ENCODE data around the gene WDR37. TPM values are rescaled to one million over a fixed set of nuclear protein-coding genes. Genes with fewer than 3 reads are reported as not detected.

Gene WDR37
- polyA plus RNA-seq, 2 of the 4 experiments (the other 2 are of a cell fraction) = 5.9 to 7.1 TPM

DNA sequence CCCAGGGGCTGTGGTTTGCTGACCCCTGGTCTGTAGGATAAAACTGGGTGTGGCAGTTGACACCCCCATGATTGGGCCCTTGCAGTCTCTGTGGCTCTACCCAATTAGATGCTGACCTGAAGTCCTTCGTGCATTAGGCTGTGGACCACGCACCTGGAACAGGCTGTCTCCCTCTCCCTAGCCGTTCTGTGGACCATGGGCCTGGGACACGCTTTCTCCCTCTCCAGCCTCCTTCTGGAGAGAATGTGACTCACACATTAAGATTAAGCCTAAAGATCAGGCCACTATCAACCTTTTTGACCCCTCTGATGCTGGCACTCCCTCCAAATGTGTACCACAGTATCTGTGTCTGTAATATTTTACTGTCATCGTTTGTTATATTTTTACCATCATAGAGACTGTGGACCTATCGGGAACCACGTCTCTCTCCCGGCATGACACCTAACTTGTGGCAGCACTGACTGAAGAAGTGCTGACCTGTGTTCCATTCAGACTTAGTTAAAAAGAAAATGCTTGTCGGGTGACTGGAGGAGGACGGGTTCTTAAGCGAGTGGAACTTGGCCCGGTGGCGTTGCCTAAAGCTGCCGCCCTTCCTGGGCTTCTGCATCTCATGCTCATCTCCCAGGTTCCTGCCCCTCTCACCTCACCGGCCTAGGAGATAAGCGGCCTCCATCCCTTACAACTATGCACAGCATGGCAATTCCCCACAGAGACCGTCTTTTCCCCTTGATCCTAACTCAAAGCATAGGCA, 92.8 kb downstream of the WDR37 start:
- ATAC-seq (no peak), DNase-seq (ENCODE audit: low read depth in 1 of 2, low spot score in 1 of 2) (no peak), FAIRE-seq (no peak)
- WGBS (ENCODE audit: missing lambda C conversion rate) = 70% methylated on average over 17 of the region's 17 CpGs
- ChIA-PET POLR2A (no interaction called here), CTCF (no interaction called here)
- no peak overlapping the region for H3K4me3 ChIP-seq
- no peak overlapping the region for H3K27ac ChIP-seq
- no peak overlapping the region for H3K4me2 ChIP-seq
- peaks cover 27% of the 10 kb centered on the region for H3K9me3 ChIP-seq
- TF ChIP-seq RARB (CRISPR knock-in tag; IDR thresholded peaks at IDR 0.05) (no peak), NFE2L2 (conservative IDR thresholded peaks at IDR 0.05; ENCODE audit: low read length) (no peak), ZSCAN20 (CRISPR knock-in tag; IDR thresholded peaks at IDR 0.05) (no peak), ZFP36 (IDR thresholded peaks at IDR 0.05; ENCODE audit: borderline replicate concordance, partially characterized antibody) (no peak), RCOR1 (IDR thresholded peaks at IDR 0.05; ENCODE audit: low read depth, low read length) (no peak), HDAC2 (IDR thresholded peaks at IDR 0.05) (no peak), CBX8 (IDR thresholded peaks at IDR 0.05) (no peak), RNF2 (IDR thresholded peaks at IDR 0.05; ENCODE audit: borderline replicate concordance, low read depth) (no peak), FOSB (CRISPR knock-in tag; IDR thresholded peaks at IDR 0.05) (no peak), JUN (IDR thresholded peaks at IDR 0.05) (no peak), CEBPB (IDR thresholded peaks at IDR 0.05) (no peak), PHF8 (IDR thresholded peaks at IDR 0.05; ENCODE audit: borderline replicate concordance, low read depth) (no peak), SMC3 (IDR thresholded peaks at IDR 0.05) (no peak), ZNF302 (CRISPR knock-in tag; IDR thresholded peaks at IDR 0.05) (no peak), EP300 (IDR thresholded peaks at IDR 0.05) (no peak)
- TF ChIP-seq, protein P1, sequence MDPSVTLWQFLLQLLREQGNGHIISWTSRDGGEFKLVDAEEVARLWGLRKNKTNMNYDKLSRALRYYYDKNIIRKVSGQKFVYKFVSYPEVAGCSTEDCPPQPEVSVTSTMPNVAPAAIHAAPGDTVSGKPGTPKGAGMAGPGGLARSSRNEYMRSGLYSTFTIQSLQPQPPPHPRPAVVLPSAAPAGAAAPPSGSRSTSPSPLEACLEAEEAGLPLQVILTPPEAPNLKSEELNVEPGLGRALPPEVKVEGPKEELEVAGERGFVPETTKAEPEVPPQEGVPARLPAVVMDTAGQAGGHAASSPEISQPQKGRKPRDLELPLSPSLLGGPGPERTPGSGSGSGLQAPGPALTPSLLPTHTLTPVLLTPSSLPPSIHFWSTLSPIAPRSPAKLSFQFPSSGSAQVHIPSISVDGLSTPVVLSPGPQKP (IDR thresholded peaks at IDR 0.05; ENCODE audit: low read depth, low read length) = no peak
- TF ChIP-seq, protein P2, sequence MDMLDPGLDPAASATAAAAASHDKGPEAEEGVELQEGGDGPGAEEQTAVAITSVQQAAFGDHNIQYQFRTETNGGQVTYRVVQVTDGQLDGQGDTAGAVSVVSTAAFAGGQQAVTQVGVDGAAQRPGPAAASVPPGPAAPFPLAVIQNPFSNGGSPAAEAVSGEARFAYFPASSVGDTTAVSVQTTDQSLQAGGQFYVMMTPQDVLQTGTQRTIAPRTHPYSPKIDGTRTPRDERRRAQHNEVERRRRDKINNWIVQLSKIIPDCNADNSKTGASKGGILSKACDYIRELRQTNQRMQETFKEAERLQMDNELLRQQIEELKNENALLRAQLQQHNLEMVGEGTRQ (IDR thresholded peaks at IDR 0.05) = no peak
- TF ChIP-seq, protein P3, sequence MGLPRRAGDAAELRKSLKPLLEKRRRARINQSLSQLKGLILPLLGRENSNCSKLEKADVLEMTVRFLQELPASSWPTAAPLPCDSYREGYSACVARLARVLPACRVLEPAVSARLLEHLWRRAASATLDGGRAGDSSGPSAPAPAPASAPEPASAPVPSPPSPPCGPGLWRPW (IDR thresholded peaks at IDR 0.05) = no peak
- no peaks in the 10 kb centered on the region for H3K4me1 ChIP-seq

DNA sequence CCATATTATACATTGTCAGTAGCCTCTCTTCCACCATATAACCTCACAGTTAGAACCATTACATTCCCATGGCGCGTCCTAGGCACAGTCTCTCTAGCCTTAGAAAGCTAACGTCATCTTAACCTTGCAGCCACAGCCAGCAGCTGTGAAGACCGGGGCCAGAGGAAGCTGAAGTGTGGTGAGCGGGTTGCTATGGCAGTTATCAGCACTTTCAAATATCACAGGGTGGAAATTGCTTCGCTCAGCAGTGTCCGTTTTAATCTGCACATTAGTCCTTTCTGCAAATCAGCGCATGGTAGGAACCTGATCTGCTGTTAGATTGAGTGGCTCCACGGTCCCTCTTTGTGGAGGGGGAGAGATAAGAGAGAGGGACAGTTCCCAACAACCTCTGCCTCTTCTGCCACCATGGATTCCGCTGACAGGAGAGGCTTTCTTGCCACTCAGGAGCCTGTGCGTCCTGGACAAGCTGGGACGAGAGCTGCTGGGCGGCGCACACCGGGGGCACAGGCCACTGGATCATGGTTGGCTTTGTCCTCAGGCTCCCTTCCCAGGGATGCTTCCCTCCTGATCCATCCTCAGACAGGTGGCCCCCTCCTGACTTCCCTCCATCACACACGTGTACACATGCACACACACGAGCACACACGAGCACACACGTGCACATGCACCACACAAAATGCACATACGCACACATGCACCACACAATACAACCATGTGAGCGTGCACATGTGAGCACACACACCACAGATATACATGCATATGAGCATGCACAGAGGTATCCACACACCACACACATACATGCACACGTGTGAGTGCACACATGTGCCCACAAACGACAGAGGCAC, 93.8 kb downstream of the WDR37 start:
- WGBS (ENCODE audit: missing lambda C conversion rate) = 74% methylated on average over 23 of the region's 23 CpGs
- ATAC-seq = no peak
- TF ChIP-seq CHD2 (IDR thresholded peaks at IDR 0.05; ENCODE audit: low read length, partially characterized antibody) = no peak
- no peak for TF ChIP-seq HOXA7 (CRISPR knock-in tag; IDR thresholded peaks at IDR 0.05)
- TF ChIP-seq POLR2A (IDR thresholded peaks at IDR 0.05; ENCODE audit: low read length) = no peak
- TF ChIP-seq MAZ (IDR thresholded peaks at IDR 0.05; ENCODE audit: borderline replicate concordance, low read depth, low read length) = no peak
- TF ChIP-seq, protein P4, sequence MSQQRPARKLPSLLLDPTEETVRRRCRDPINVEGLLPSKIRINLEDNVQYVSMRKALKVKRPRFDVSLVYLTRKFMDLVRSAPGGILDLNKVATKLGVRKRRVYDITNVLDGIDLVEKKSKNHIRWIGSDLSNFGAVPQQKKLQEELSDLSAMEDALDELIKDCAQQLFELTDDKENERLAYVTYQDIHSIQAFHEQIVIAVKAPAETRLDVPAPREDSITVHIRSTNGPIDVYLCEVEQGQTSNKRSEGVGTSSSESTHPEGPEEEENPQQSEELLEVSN (IDR thresholded peaks at IDR 0.05; ENCODE audit: borderline replicate concordance, low read depth) = no peak
- TF ChIP-seq, protein P2 (IDR thresholded peaks at IDR 0.05) = no peak
- no peak for TF ChIP-seq RCOR1 (IDR thresholded peaks at IDR 0.05; ENCODE audit: low read depth, low read length)
- no peak for TF ChIP-seq KDM5A (IDR thresholded peaks at IDR 0.05)
- H3K4me3 ChIP-seq = no peak overlapping the region
- peaks cover 20% of the 10 kb centered on the region for H3K9me3 ChIP-seq
- no peak for DNase-seq (ENCODE audit: low read depth in 1 of 2, low spot score in 1 of 2)
- no peak for FAIRE-seq
- POLR2A ChIA-PET = no interaction called here
- no peak overlapping the region for H3K4me2 ChIP-seq
- no peaks in the 10 kb centered on the region for H3K4me1 ChIP-seq
- CTCF ChIA-PET = no interaction called here
- H3K27ac ChIP-seq = no peak overlapping the region
